ENCODE measurements around the gene HTT. TPM values are rescaled to one million over a fixed set of nuclear protein-coding genes. Genes with fewer than 3 reads are reported as not detected.
A peak's percentile ranks its signal among the peaks of the same experiment; 100 is the strongest.
"Not testable (repeated sequence)": the region's sequence is repeated elsewhere in the genome, so short reads cannot be mapped to it uniquely, and the experiment has no call there.

HTT gene
- total and polyA plus RNA-seq, 5 donors: 13.0 to 25.2 (median 23.1) TPM

- no peaks in the 10 kb centered on the region for H3K9me3 ChIP-seq (ENCODE audit: control insufficient read depth, low read length)
- no peak overlapping the region for H3K27ac ChIP-seq (ENCODE audit: low read length)
- intact Hi-C loops (cut with DNase I): no loop called here
- H3K4me1 ChIP-seq (ENCODE audit: control insufficient read depth, insufficient read depth, low read length): no peaks in the 10 kb centered on the region
- DNase-seq (no peak), ATAC-seq (no peak)
- no peaks in the 10 kb centered on the region for H3K27me3 ChIP-seq (ENCODE audit: control insufficient read depth, insufficient read depth)
- WGBS: 80% methylated on average over 2 of the region's 2 CpGs
- H3K4me3 ChIP-seq (ENCODE audit: low read length): no peak overlapping the region
Measured at GRCh38 chr4:3145234-3145924, 70.9 kb downstream of the HTT start.

- Histone ChIP-seq H3K9me3 (ENCODE audit: control insufficient read depth, low read length) (no peaks in the 10 kb centered on the region), H3K4me3 (ENCODE audit: low read length) (no peak overlapping the region), H3K27ac (ENCODE audit: low read length) (no peak overlapping the region), H3K4me1 (ENCODE audit: control insufficient read depth, insufficient read depth, low read length) (no peaks in the 10 kb centered on the region), H3K27me3 (ENCODE audit: control insufficient read depth, insufficient read depth) (no peaks in the 10 kb centered on the region)
- intact Hi-C loops (cut with DNase I): no loop called here
- DNase-seq (no peak), ATAC-seq (no peak)
Measured at GRCh38 chr4:3148926-3149325, 74.4 kb downstream of the HTT start.

GRCh38 chr4:3151238-3151637 lies 76.8 kb downstream of the HTT start:
- H3K4me3 ChIP-seq (ENCODE audit: low read length); H3K9me3 ChIP-seq (ENCODE audit: control insufficient read depth, low read length); ATAC-seq; H3K4me1 ChIP-seq (ENCODE audit: control insufficient read depth, insufficient read depth, low read length); H3K27me3 ChIP-seq (ENCODE audit: control insufficient read depth, insufficient read depth); H3K27ac ChIP-seq (ENCODE audit: low read length); DNase-seq: not testable (repeated sequence)
- 59% methylated on average over 1 of the region's 1 CpG for WGBS
- intact Hi-C loops (cut with DNase I): loop anchor here in 1 of 4 donors (10.0 kb wide), 1 partner anchor 174 kb away; no protein-coding TSS in a partner anchor

- H3K9me3 ChIP-seq (ENCODE audit: control insufficient read depth, low read length): no peaks in the 10 kb centered on the region
- intact Hi-C loops (cut with DNase I): loop anchor here in 1 of 4 donors (10.0 kb wide), 1 partner anchor 167 kb away; no protein-coding TSS in a partner anchor
- ATAC-seq: no peak
- no peaks in the 10 kb centered on the region for H3K4me1 ChIP-seq (ENCODE audit: control insufficient read depth, insufficient read depth, low read length)
- 82% methylated on average over 4 of the region's 4 CpGs for WGBS
- no peak overlapping the region for H3K4me3 ChIP-seq (ENCODE audit: low read length)
- H3K27ac ChIP-seq (ENCODE audit: low read length): no peak overlapping the region
- no peaks in the 10 kb centered on the region for H3K27me3 ChIP-seq (ENCODE audit: control insufficient read depth, insufficient read depth)
- no peak for DNase-seq
Measured at GRCh38 chr4:3157366-3157765, 82.9 kb downstream of the HTT start.

GRCh38 chr4:3158841-3159240 lies 84.4 kb downstream of the HTT start:
- intact Hi-C loops (cut with DNase I): loop anchor here in 1 of 4 donors (10.0 kb wide), 1 partner anchor 166 kb away; no protein-coding TSS in a partner anchor
- Histone ChIP-seq H3K9me3 (ENCODE audit: control insufficient read depth, low read length) (no peaks in the 10 kb centered on the region), H3K4me3 (ENCODE audit: low read length) (no peak overlapping the region), H3K4me1 (ENCODE audit: control insufficient read depth, insufficient read depth, low read length) (no peaks in the 10 kb centered on the region), H3K27ac (ENCODE audit: low read length) (no peak overlapping the region), H3K27me3 (ENCODE audit: control insufficient read depth, insufficient read depth) (no peaks in the 10 kb centered on the region)
- ATAC-seq (no peak), DNase-seq (no peak)
- whole genome bisulfite sequencing: 92% methylated on average over 7 of the region's 7 CpGs

GRCh38 chr4:3160438-3160837 lies 86.0 kb downstream of the HTT start:
- Histone ChIP-seq H3K4me3 (ENCODE audit: low read length) (no peak overlapping the region), H3K27ac (ENCODE audit: low read length) (no peak overlapping the region), H3K9me3 (ENCODE audit: control insufficient read depth, low read length) (no peaks in the 10 kb centered on the region), H3K4me1 (ENCODE audit: control insufficient read depth, insufficient read depth, low read length) (no peaks in the 10 kb centered on the region), H3K27me3 (ENCODE audit: control insufficient read depth, insufficient read depth) (no peaks in the 10 kb centered on the region)
- ATAC-seq (no peak), DNase-seq (no peak)
- 81% methylated on average over 7 of the region's 7 CpGs for WGBS
- intact Hi-C loops (cut with DNase I): no loop called here

- H3K9me3 ChIP-seq (ENCODE audit: control insufficient read depth, low read length); ATAC-seq: not testable (repeated sequence)
- WGBS: 95% methylated on average over 4 of the region's 4 CpGs
Measured at GRCh38 chr4:3161044-3161443, 86.6 kb downstream of the HTT start.

GRCh38 chr4:3166434-3166833 lies 92.0 kb downstream of the HTT start:
- ATAC-seq; intact Hi-C loops (cut with DNase I); H3K4me3 ChIP-seq (ENCODE audit: low read length); H3K27me3 ChIP-seq (ENCODE audit: control insufficient read depth, insufficient read depth); H3K27ac ChIP-seq (ENCODE audit: low read length); H3K9me3 ChIP-seq (ENCODE audit: control insufficient read depth, low read length); H3K4me1 ChIP-seq (ENCODE audit: control insufficient read depth, insufficient read depth, low read length); DNase-seq: not testable (repeated sequence)
- 72% methylated on average over 6 of the region's 6 CpGs for WGBS

More at GRCh38 chr4:3161044-3161443, 86.6 kb downstream of the HTT start:
- H3K4me1 ChIP-seq (ENCODE audit: control insufficient read depth, insufficient read depth, low read length); DNase-seq; H3K27ac ChIP-seq (ENCODE audit: low read length); H3K27me3 ChIP-seq (ENCODE audit: control insufficient read depth, insufficient read depth); H3K4me3 ChIP-seq (ENCODE audit: low read length); intact Hi-C loops (cut with DNase I): not testable (repeated sequence)

GRCh38 chr4:3168029-3168428 lies 93.5 kb downstream of the HTT start:
- Histone ChIP-seq H3K4me3 (ENCODE audit: low read length) (no peak overlapping the region), H3K27me3 (ENCODE audit: control insufficient read depth, insufficient read depth) (no peaks in the 10 kb centered on the region), H3K4me1 (ENCODE audit: control insufficient read depth, insufficient read depth, low read length) (no peaks in the 10 kb centered on the region), H3K9me3 (ENCODE audit: control insufficient read depth, low read length) (no peaks in the 10 kb centered on the region), H3K27ac (ENCODE audit: low read length) (no peak overlapping the region)
- ATAC-seq: peak in 1 of 2 donors; percentile 34
- 60% methylated on average over 3 of the region's 3 CpGs for WGBS
- no peak for DNase-seq
- intact Hi-C loops (cut with DNase I): no loop called here

- Histone ChIP-seq H3K4me1 (ENCODE audit: control insufficient read depth, insufficient read depth, low read length) (no peaks in the 10 kb centered on the region), H3K4me3 (ENCODE audit: low read length) (no peak overlapping the region), H3K27me3 (ENCODE audit: control insufficient read depth, insufficient read depth) (no peaks in the 10 kb centered on the region), H3K27ac (ENCODE audit: low read length) (no peak overlapping the region), H3K9me3 (ENCODE audit: control insufficient read depth, low read length) (no peaks in the 10 kb centered on the region)
- DNase-seq (no peak), ATAC-seq (peak; percentile 52 to 56)
- intact Hi-C loops (cut with DNase I): no loop called here
- 62% methylated on average over 12 of the region's 12 CpGs for WGBS
Measured at GRCh38 chr4:3174371-3175338, 100.2 kb downstream of the HTT start.

Measured in right cardiac atrium (tissue), 5 donors.